HG03139 (cell line): ENCODE results near the gene EXTL2.
"Not testable (repeated sequence)": the region's sequence is repeated elsewhere in the genome, so short reads cannot be mapped to it uniquely, and the experiment has no call there.

Source experiments
- ATAC-seq: cut with Tn5 transposase; IDR thresholded peaks from one replicate; pipeline ENCODE4 v1.9.1; 2021; ENCODE audit not compliant: unreplicated experiment

Gene EXTL2

GRCh38 chr1:100861379-100861778 lies 33.3 kb downstream of the EXTL2 start:
- ATAC-seq: no peak

- no peak for ATAC-seq
These were observed 34.1 kb downstream of the EXTL2 start for GRCh38 chr1:100860397-100860991.

GRCh38 chr1:100855116-100855515 lies 39.5 kb downstream of the EXTL2 start:
- ATAC-seq: not testable (repeated sequence)

GRCh38 chr1:100852976-100853375 lies 41.7 kb downstream of the EXTL2 start:
- no peak for ATAC-seq

- no peak for ATAC-seq
These were observed 42.9 kb downstream of the EXTL2 start for GRCh38 chr1:100851726-100852125.

- ATAC-seq: no peak
These were observed 47.1 kb downstream of the EXTL2 start for GRCh38 chr1:100847361-100848082.

GRCh38 chr1:100843160-100843559 lies 51.5 kb downstream of the EXTL2 start:
- not testable (repeated sequence) for ATAC-seq

- ATAC-seq: no peak
These were observed 58.5 kb downstream of the EXTL2 start for GRCh38 chr1:100835866-100836842.

- ATAC-seq: no peak
These were observed 59.6 kb downstream of the EXTL2 start for GRCh38 chr1:100834777-100835660.

GRCh38 chr1:100832694-100833428 lies 61.8 kb downstream of the EXTL2 start:
- ATAC-seq: peak; percentile 45

GRCh38 chr1:100825666-100826065 lies 69.0 kb downstream of the EXTL2 start:
- ATAC-seq: not testable (repeated sequence)
